Stimulated activated CD4-positive, alpha-beta T cell treated with anti-CD3 and anti-CD28 coated beads, Interleukin-15, amount 100 ng/mL, for 48 hours (primary cell): ENCODE measurements around the gene PAK4.
"Not testable (repeated sequence)": the region's sequence is repeated elsewhere in the genome, so short reads cannot be mapped to it uniquely, and the experiment has no call there.

ENCODE experiments used
- DNase-seq, 2 donors: peaks; one replicate each; pipeline ENCODE4 v3.0.0-alpha.2; 2020; ENCODE audit warnings: low read depth in 2 of 2

PAK4 gene

GRCh38 chr19:39130337-39131254 lies 5.0 kb downstream of the PAK4 start:
- DNase-seq = no peak

- DNase-seq = no peak
These were observed 5.7 kb downstream of the PAK4 start for GRCh38 chr19:39131255-39131755.

GRCh38 chr19:39132344-39132969 lies 6.9 kb downstream of the PAK4 start:
- DNase-seq = peak in 1 of 2 donors; percentile 19

GRCh38 chr19:39133431-39134270 lies 8.1 kb downstream of the PAK4 start:
- no peak for DNase-seq

- no peak for DNase-seq
These were observed 10.1 kb downstream of the PAK4 start for GRCh38 chr19:39135701-39136100.

- DNase-seq = no peak
These were observed 10.8 kb downstream of the PAK4 start for GRCh38 chr19:39136225-39136940.

- no peak for DNase-seq
These were observed 11.5 kb downstream of the PAK4 start for GRCh38 chr19:39137131-39137530.

- no peak for DNase-seq
These were observed 12.9 kb downstream of the PAK4 start for GRCh38 chr19:39138221-39139211.

GRCh38 chr19:39139305-39139874 lies 13.8 kb downstream of the PAK4 start:
- no peak for DNase-seq

GRCh38 chr19:39139971-39140453 lies 14.4 kb downstream of the PAK4 start:
- no peak for DNase-seq

GRCh38 chr19:39140594-39140993 lies 15.0 kb downstream of the PAK4 start:
- DNase-seq = no peak

GRCh38 chr19:39141929-39142328 lies 16.3 kb downstream of the PAK4 start:
- DNase-seq = no peak

- DNase-seq = no peak
These were observed 17.0 kb downstream of the PAK4 start for GRCh38 chr19:39142630-39143029.

GRCh38 chr19:39143757-39144289 lies 18.2 kb downstream of the PAK4 start:
- DNase-seq = not testable (repeated sequence)

- DNase-seq = no peak
These were observed 18.9 kb downstream of the PAK4 start for GRCh38 chr19:39144290-39145071.

GRCh38 chr19:39145180-39145953 lies 19.8 kb downstream of the PAK4 start:
- DNase-seq = no peak

- DNase-seq = no peak
These were observed 20.5 kb downstream of the PAK4 start for GRCh38 chr19:39146091-39146490.
